Stimulated activated CD4-positive, alpha-beta T cell treated with anti-CD3 and anti-CD28 coated beads, Interleukin-12 subunit alpha, Interleukin-12 subunit beta, amount 100 ng/mL, for 24 hours (primary cell): Measurements from ENCODE around the gene CABCOCO1.
A peak's percentile ranks its signal among the peaks of the same experiment; 100 is the strongest.

Source experiments
- DNase-seq, 2 experiments: peaks; one replicate each; pipeline ENCODE4 v3.0.0-alpha.2; 2020; ENCODE audit warnings: low read depth in 2 of 2

CABCOCO1 gene

GRCh38 chr10:61754587-61755550 is 92.1 kb downstream of the CABCOCO1 start:
- DNase-seq: no peak

GRCh38 chr10:61757001-61757400 is 94.3 kb downstream of the CABCOCO1 start:
- DNase-seq: no peak

GRCh38 chr10:61757525-61758397 is 95.0 kb downstream of the CABCOCO1 start:
- no peak for DNase-seq

GRCh38 chr10:61758433-61758832 is 95.7 kb downstream of the CABCOCO1 start:
- DNase-seq: no peak

- no peak for DNase-seq
Observed at GRCh38 chr10:61759751-61760150, 97.0 kb downstream of the CABCOCO1 start.

GRCh38 chr10:61760943-61761824 is 98.5 kb downstream of the CABCOCO1 start:
- DNase-seq: no peak

GRCh38 chr10:61761825-61762217 is 99.1 kb downstream of the CABCOCO1 start:
- no peak for DNase-seq

- DNase-seq: no peak
Observed at GRCh38 chr10:61763778-61764177, 101.0 kb downstream of the CABCOCO1 start.

- DNase-seq: no peak
Observed at GRCh38 chr10:61764486-61764885, 101.8 kb downstream of the CABCOCO1 start.

- no peak for DNase-seq
Observed at GRCh38 chr10:61765176-61766087, 102.7 kb downstream of the CABCOCO1 start.

GRCh38 chr10:61766927-61767326 is 104.2 kb downstream of the CABCOCO1 start:
- no peak for DNase-seq

GRCh38 chr10:61774031-61774430 is 111.3 kb downstream of the CABCOCO1 start:
- DNase-seq: no peak

- DNase-seq: no peak
Observed at GRCh38 chr10:61775111-61775510, 112.4 kb downstream of the CABCOCO1 start.

GRCh38 chr10:61776615-61777266 is 114.0 kb downstream of the CABCOCO1 start:
- no peak for DNase-seq

- no peak for DNase-seq
Observed at GRCh38 chr10:61778137-61778536, 115.4 kb downstream of the CABCOCO1 start.

- DNase-seq: no peak
Observed at GRCh38 chr10:61779276-61779675, 116.5 kb downstream of the CABCOCO1 start.

- peak in 1 of 2 experiments; percentile 20 for DNase-seq
Observed at GRCh38 chr10:61779950-61780659, 117.4 kb downstream of the CABCOCO1 start.

- DNase-seq: no peak
Observed at GRCh38 chr10:61780732-61781131, 118.0 kb downstream of the CABCOCO1 start.

GRCh38 chr10:61781969-61782403 is 119.3 kb downstream of the CABCOCO1 start:
- no peak for DNase-seq
